MM.1S (cell line): Measurements from ENCODE around the gene UIMC1.

Source experiments
- DNase-seq: peaks from one replicate; pipeline ENCODE4 v3.0.0-alpha.2; 2015
- H2AFZ ChIP-seq: fragments of 300-600 bp; sonication (generic); 2 replicates; pipeline ENCODE4 v1.6.0; 2016; ENCODE audit warnings: antibody characterized with exemption, low read length
- H3F3A ChIP-seq: fragments of 300-600 bp; sonication (generic); 2 replicates; pipeline ENCODE4 v1.6.1; 2016; ENCODE audit warnings: mild to moderate bottlenecking, antibody characterized with exemption, low read length, moderate library complexity, mixed read lengths; ENCODE audit not compliant: insufficient read depth
- H3K27ac ChIP-seq: fragments of 300-600 bp; sonication (generic); 2 replicates; pipeline ENCODE4 v1.5.1; 2016; ENCODE audit warnings: mild to moderate bottlenecking, low read length
- H3K27me3 ChIP-seq: fragments of 300-600 bp; sonication (generic); replicated peaks from 2 replicates; pipeline ENCODE4 v1.6.0; 2016; ENCODE audit warnings: low read length; ENCODE audit not compliant: insufficient read depth
- H3K36me3 ChIP-seq: fragments of 300-600 bp; sonication (generic); replicated peaks from 2 replicates; pipeline ENCODE4 v1.6.1; 2016; ENCODE audit warnings: mild to moderate bottlenecking, low read length, mixed read lengths; ENCODE audit not compliant: insufficient read depth
- H3K4me1 ChIP-seq: fragments of 300-600 bp; sonication (generic); 2 replicates; pipeline ENCODE4 v1.6.1; 2016; ENCODE audit warnings: low read length, mixed read lengths
- H3K4me2 ChIP-seq: fragments of 300-600 bp; sonication (generic); 2 replicates; pipeline ENCODE4 v1.6.0; 2016; ENCODE audit warnings: low read depth, low read length
- H3K4me3 ChIP-seq: fragments of 300-600 bp; sonication (generic); 2 replicates; pipeline ENCODE4 v1.5.1; 2016; ENCODE audit warnings: low read length, mixed read lengths
- H3K79me2 ChIP-seq: fragments of 300-600 bp; sonication (generic); 2 replicates; pipeline ENCODE4 v1.6.1; 2016; ENCODE audit warnings: mixed run types, low read length, mixed read lengths
- H3K9ac ChIP-seq: fragments of 300-600 bp; sonication (generic); 2 replicates; pipeline ENCODE4 v1.6.1; 2016; ENCODE audit warnings: low read length, mixed read lengths
- H3K9me2 ChIP-seq: fragments of 300-600 bp; sonication (generic); replicated peaks from 2 replicates; pipeline ENCODE4 v1.6.1; 2016; ENCODE audit warnings: mild to moderate bottlenecking, low read length, mixed read lengths; ENCODE audit not compliant: insufficient read depth
- H3K9me3 ChIP-seq: fragments of 300-600 bp; sonication (generic); replicated peaks from 2 replicates; pipeline ENCODE4 v1.6.1; 2016; ENCODE audit warnings: mild to moderate bottlenecking, low read length, mixed read lengths; ENCODE audit not compliant: insufficient read depth
- H4K20me1 ChIP-seq: fragments of 300-600 bp; sonication (generic); 2 replicates; pipeline ENCODE4 v1.6.1; 2016; ENCODE audit warnings: mild to moderate bottlenecking, low read length, moderate library complexity, mixed read lengths; ENCODE audit not compliant: insufficient read depth
- CTCF ChIP-seq: fragments of 300-600 bp; sonication (generic); IDR thresholded peaks from 2 replicates; pipeline ENCODE4 v1.5.1; 2016; ENCODE audit warnings: antibody characterized with exemption, low read length, mixed read lengths
- EZH2 ChIP-seq: fragments of 300-600 bp; sonication (generic); optimal IDR thresholded peaks from 2 replicates; pipeline ENCODE3; 2017; ENCODE audit warnings: low read depth, mild to moderate bottlenecking, antibody characterized with exemption, low read length, mixed read lengths
- EZH2phosphoT487 ChIP-seq: fragments of 300-600 bp; sonication (generic); IDR thresholded peaks from 2 replicates; pipeline ENCODE4 v1.6.1; 2018; ENCODE audit warnings: antibody characterized with exemption, low read length

UIMC1 gene

GRCh38 chr5:176863765-176864098 is 142.8 kb downstream of the UIMC1 start:
- no peak overlapping the region for H3K27ac ChIP-seq
- no peaks in the 10 kb centered on the region for H3F3A ChIP-seq
- no peaks in the 10 kb centered on the region for H4K20me1 ChIP-seq
- H3K9me2 ChIP-seq: no peaks in the 10 kb centered on the region
- no peak overlapping the region for H3K9ac ChIP-seq
- H3K4me1 ChIP-seq: no peaks in the 10 kb centered on the region
- TF ChIP-seq CTCF (no peak), EZH2 (no peak), EZH2phosphoT487 (no peak)
- no peak overlapping the region for H3K4me3 ChIP-seq
- no peaks in the 10 kb centered on the region for H3K36me3 ChIP-seq
- DNase-seq: no peak
- H3K79me2 ChIP-seq: no peaks in the 10 kb centered on the region
- no peak overlapping the region for H2AFZ ChIP-seq
- no peaks in the 10 kb centered on the region for H3K9me3 ChIP-seq
- H3K4me2 ChIP-seq: no peak overlapping the region
- peaks cover 88% of the 10 kb centered on the region for H3K27me3 ChIP-seq

- no peak overlapping the region for H3K4me3 ChIP-seq
- H3K27me3 ChIP-seq: peaks cover 86% of the 10 kb centered on the region
- no peak overlapping the region for H2AFZ ChIP-seq
- H3K36me3 ChIP-seq: no peaks in the 10 kb centered on the region
- TF ChIP-seq EZH2phosphoT487 (no peak), EZH2 (no peak), CTCF (no peak)
- H3F3A ChIP-seq: no peaks in the 10 kb centered on the region
- no peaks in the 10 kb centered on the region for H3K4me1 ChIP-seq
- no peaks in the 10 kb centered on the region for H3K9me2 ChIP-seq
- no peaks in the 10 kb centered on the region for H3K9me3 ChIP-seq
- H3K79me2 ChIP-seq: no peaks in the 10 kb centered on the region
- H4K20me1 ChIP-seq: no peaks in the 10 kb centered on the region
- no peak for DNase-seq
- no peak overlapping the region for H3K4me2 ChIP-seq
- H3K9ac ChIP-seq: no peak overlapping the region
- no peak overlapping the region for H3K27ac ChIP-seq
Measured at GRCh38 chr5:176863041-176863764, 143.4 kb downstream of the UIMC1 start.

GRCh38 chr5:176862330-176862995 is 144.1 kb downstream of the UIMC1 start:
- Histone ChIP-seq H3K27ac (no peak overlapping the region), H2AFZ (no peak overlapping the region)

More at GRCh38 chr5:176862330-176862995, 144.1 kb downstream of the UIMC1 start:
- Histone ChIP-seq H3K36me3 (no peaks in the 10 kb centered on the region), H3F3A (no peaks in the 10 kb centered on the region), H3K4me3 (no peak overlapping the region), H3K9ac (no peak overlapping the region), H3K79me2 (no peaks in the 10 kb centered on the region), H3K9me2 (no peaks in the 10 kb centered on the region), H3K9me3 (no peaks in the 10 kb centered on the region), H3K4me1 (no peaks in the 10 kb centered on the region), H4K20me1 (no peaks in the 10 kb centered on the region), H3K4me2 (no peak overlapping the region), H3K27me3 (peaks cover 87% of the 10 kb centered on the region)
- DNase-seq: no peak
- TF ChIP-seq EZH2 (no peak), EZH2phosphoT487 (no peak), CTCF (no peak)
